Fibroblast of villous mesenchyme (primary cell): ENCODE data around the gene FHOD3. TPM values are rescaled to one million over a fixed set of nuclear protein-coding genes. Genes with fewer than 3 reads are reported as not detected.
"Not testable (repeated sequence)": the region's sequence is repeated elsewhere in the genome, so short reads cannot be mapped to it uniquely, and the experiment has no call there.

Experiments
- DNase-seq: peaks from one replicate; pipeline ENCODE4 v3.0.0-alpha.2; 2010; ENCODE audit warnings: low read depth
- H3K4me3 ChIP-seq: 2 replicates; pipeline ENCODE4 v1.5.1; 2011; ENCODE audit warnings: low read depth, mild to moderate bottlenecking, low read length
- CTCF ChIP-seq: IDR thresholded peaks from 2 replicates; pipeline ENCODE4 v1.5.1; 2012; ENCODE audit warnings: low read depth, mild to moderate bottlenecking, low read length; ENCODE audit not compliant: insufficient read depth
- total RNA-seq: library from RNA; depleted of rRNA; stranded (reverse); fragments of >200 nt; gene quantifications from 2 replicates; pipeline ENCODE4 v1.2.3, GENCODE V29; 2012

FHOD3 gene
- total RNA-seq, 1 donor, result 5.2 TPM

GRCh38 chr18:36545821-36546427 is 248.4 kb downstream of the FHOD3 start:
- no peak for DNase-seq
- no peak overlapping the region for H3K4me3 ChIP-seq
- no peak for TF ChIP-seq CTCF

- H3K4me3 ChIP-seq, result no peak overlapping the region
- TF ChIP-seq CTCF, result no peak
- no peak for DNase-seq
These were observed 249.4 kb downstream of the FHOD3 start for GRCh38 chr18:36546876-36547275.

- DNase-seq, result no peak
- H3K4me3 ChIP-seq, result no peak overlapping the region
- no peak for TF ChIP-seq CTCF
These were observed 250.0 kb downstream of the FHOD3 start for GRCh38 chr18:36547544-36547943.

- not testable (repeated sequence) for DNase-seq, H3K4me3 ChIP-seq
These were observed 253.8 kb downstream of the FHOD3 start for GRCh38 chr18:36551274-36551673.

- H3K4me3 ChIP-seq, result no peak overlapping the region
- peak; percentile 5 for DNase-seq
- no peak for TF ChIP-seq CTCF
These were observed 260.7 kb downstream of the FHOD3 start for GRCh38 chr18:36558234-36558633.

- TF ChIP-seq CTCF, result no peak
- DNase-seq, result no peak
- H3K4me3 ChIP-seq, result no peak overlapping the region
These were observed 261.8 kb downstream of the FHOD3 start for GRCh38 chr18:36559149-36559857.

GRCh38 chr18:36560187-36560586 is 262.7 kb downstream of the FHOD3 start:
- no peak for TF ChIP-seq CTCF
- no peak overlapping the region for H3K4me3 ChIP-seq
- peak; percentile 18 for DNase-seq
